Endodermal cell (in vitro differentiated cells): Measurements from ENCODE around the gene PRKCE. TPM values are rescaled to one million over a fixed set of nuclear protein-coding genes. Genes with fewer than 3 reads are reported as not detected.

ENCODE experiments used
- DNase-seq: peaks from one replicate; pipeline ENCODE4 v3.0.0-alpha.2; 2017
- H3K27ac ChIP-seq: 2 replicates; pipeline ENCODE4 v1.5.1; 2013; ENCODE audit warnings: mild to moderate bottlenecking, low read depth, low read length, moderate library complexity
- H3K27me3 ChIP-seq: 2 replicates; pipeline ENCODE4 v1.6.1; 2013; ENCODE audit warnings: mild to moderate bottlenecking, low read length, moderate library complexity; ENCODE audit not compliant: insufficient read depth, control insufficient read depth, poor library complexity, severe bottlenecking
- H3K36me3 ChIP-seq: 2 replicates; pipeline ENCODE4 v1.7.0; 2013; ENCODE audit warnings: mild to moderate bottlenecking, low read length, moderate library complexity; ENCODE audit not compliant: control insufficient read depth, insufficient read depth
- H3K4me1 ChIP-seq: one replicate; pipeline ENCODE4 v1.7.0; 2013; ENCODE audit warnings: low read length; ENCODE audit not compliant: control insufficient read depth, insufficient read depth
- H3K4me3 ChIP-seq: 2 replicates; pipeline ENCODE4 v1.5.1; 2013; ENCODE audit warnings: mild to moderate bottlenecking, low read length, moderate library complexity
- H3K9ac ChIP-seq: 2 replicates; pipeline ENCODE4 v1.6.1; 2013; ENCODE audit warnings: mild to moderate bottlenecking, low read length, moderate library complexity; ENCODE audit not compliant: poor library complexity, severe bottlenecking; ENCODE audit errors: extremely low read depth
- H3K9me3 ChIP-seq: 2 replicates; pipeline ENCODE4 v1.6.1; 2013; ENCODE audit warnings: mild to moderate bottlenecking, low read length, moderate library complexity; ENCODE audit not compliant: control insufficient read depth
- H3K27ac Mint-ChIP-seq: 2 replicates; pipeline ENCODE4 v1.8.0; 2020; ENCODE audit warnings: mixed read lengths
- H3K27me3 Mint-ChIP-seq: 2 replicates; pipeline ENCODE4 v1.8.0; 2021; ENCODE audit warnings: mild to moderate bottlenecking, mixed read lengths; ENCODE audit not compliant: insufficient read depth
- H3K36me3 Mint-ChIP-seq: 2 replicates; pipeline ENCODE4 v1.8.0; 2020; ENCODE audit warnings: low read depth, mixed read lengths
- H3K4me1 Mint-ChIP-seq: 2 replicates; pipeline ENCODE4 v1.8.0; 2020; ENCODE audit warnings: mixed read lengths
- H3K4me3 Mint-ChIP-seq: 2 replicates; pipeline ENCODE4 v1.8.0; 2020; ENCODE audit warnings: mild to moderate bottlenecking, moderate library complexity, mixed read lengths
- H3K9me3 Mint-ChIP-seq: 2 replicates; pipeline ENCODE4 v1.8.0; 2020; ENCODE audit warnings: mild to moderate bottlenecking, mixed read lengths
- CTCF ChIP-seq: fragments of 200-600 bp; sonication (generic); conservative IDR thresholded peaks from 2 replicates; pipeline ENCODE4 v1.5.0; 2021; ENCODE audit warnings: antibody characterized with exemption, mild to moderate bottlenecking
- WGBS, 2 experiments: methylation state at CpG; one replicate each; pipeline versions ENCODE4 v1.1.5 to v1.1.7; 2013; ENCODE audit warnings: missing lambda C conversion rate in 2 of 2, mixed read lengths in 1 of 2; ENCODE audit not compliant: insufficient coverage in 1 of 2, insufficient read length in 1 of 2; 5-methylcytosine and 5-hydroxymethylcytosine counted together
- total RNA-seq, 2 donors: library from RNA; stranded (reverse); fragmentation: NEBNext Ultra II Directional in 1 of 2; extraction: Animal tissue kit (Norgen Biotek cat#: 25700) in 1 of 2; gene quantifications; 2 replicates in 1 of 2; 3 replicates in 1 of 2; pipeline ENCODE4 v1.2.1, GENCODE V29; 2021

Gene PRKCE
- total RNA-seq, 2 donors from 2014 or later = 1.4 to 1.7 TPM

- no peak for TF ChIP-seq CTCF
- H3K9me3 Mint-ChIP-seq = no peaks in the 10 kb centered on the region
- H3K4me3 Mint-ChIP-seq = no peak overlapping the region
- H3K27me3 Mint-ChIP-seq = peaks cover 5% of the 10 kb centered on the region
- Histone ChIP-seq H3K36me3 (no peaks in the 10 kb centered on the region), H3K27me3 (no peaks in the 10 kb centered on the region), H3K4me3 (no peak overlapping the region), H3K27ac (no peak overlapping the region), H3K9me3 (no peaks in the 10 kb centered on the region), H3K4me1 (peaks cover 15% of the 10 kb centered on the region), H3K9ac (no peak overlapping the region)
- DNase-seq = no peak
- H3K27ac Mint-ChIP-seq = no peak overlapping the region
- WGBS, 2 experiments = 92 to 99% methylated on average over 6 to 14 of the region's 14 CpGs
- H3K36me3 Mint-ChIP-seq = no peaks in the 10 kb centered on the region
- H3K4me1 Mint-ChIP-seq = peaks cover 42% of the 10 kb centered on the region
These were observed 520.6 kb downstream of the PRKCE start for GRCh38 chr2:46171996-46172546.

GRCh38 chr2:46173030-46173429 is 521.6 kb downstream of the PRKCE start:
- no peak overlapping the region for H3K4me3 Mint-ChIP-seq
- no peak overlapping the region for H3K27ac Mint-ChIP-seq
- H3K36me3 ChIP-seq = no peaks in the 10 kb centered on the region
- H3K9ac ChIP-seq = no peak overlapping the region
- no peaks in the 10 kb centered on the region for H3K9me3 ChIP-seq
- no peak for TF ChIP-seq CTCF
- H3K4me1 ChIP-seq = peaks cover 15% of the 10 kb centered on the region
- H3K4me1 Mint-ChIP-seq = peaks cover 42% of the 10 kb centered on the region
- no peak for DNase-seq
- peaks cover 2% of the 10 kb centered on the region for H3K27me3 Mint-ChIP-seq
- H3K27me3 ChIP-seq = no peaks in the 10 kb centered on the region
- no peaks in the 10 kb centered on the region for H3K36me3 Mint-ChIP-seq
- H3K4me3 ChIP-seq = no peak overlapping the region
- 85 to 95% methylated on average over 2 to 4 of the region's 4 CpGs for WGBS, 2 experiments
- H3K9me3 Mint-ChIP-seq = no peaks in the 10 kb centered on the region
- H3K27ac ChIP-seq = no peak overlapping the region

GRCh38 chr2:46173636-46174250 is 522.3 kb downstream of the PRKCE start:
- no peak for DNase-seq
- no peaks in the 10 kb centered on the region for H3K9me3 ChIP-seq
- no peaks in the 10 kb centered on the region for H3K27me3 ChIP-seq
- no peaks in the 10 kb centered on the region for H3K36me3 ChIP-seq
- no peak overlapping the region for H3K27ac ChIP-seq
- no peaks in the 10 kb centered on the region for H3K36me3 Mint-ChIP-seq
- no peak overlapping the region for H3K4me3 Mint-ChIP-seq
- no peak overlapping the region for H3K4me3 ChIP-seq
- 50 to 82% methylated on average over 1 to 7 of the region's 7 CpGs for WGBS, 2 experiments
- no peak overlapping the region for H3K27ac Mint-ChIP-seq
- H3K9me3 Mint-ChIP-seq = no peaks in the 10 kb centered on the region
- H3K4me1 ChIP-seq = peaks cover 12% of the 10 kb centered on the region
- H3K27me3 Mint-ChIP-seq = peaks cover 2% of the 10 kb centered on the region
- no peak for TF ChIP-seq CTCF
- H3K9ac ChIP-seq = no peak overlapping the region
- H3K4me1 Mint-ChIP-seq = peaks cover 36% of the 10 kb centered on the region
